Hematopoietic multipotent progenitor cell treated with erythropoietin and hydrocortisone succinate and interleukin-3 and kit ligand, for 6 days (in vitro differentiated cells): ENCODE results near the gene CAMTA1.

Experiments
- DNase-seq: peaks from one replicate; pipeline ENCODE4 v3.0.0-alpha.2; 2015

Gene CAMTA1

DNA sequence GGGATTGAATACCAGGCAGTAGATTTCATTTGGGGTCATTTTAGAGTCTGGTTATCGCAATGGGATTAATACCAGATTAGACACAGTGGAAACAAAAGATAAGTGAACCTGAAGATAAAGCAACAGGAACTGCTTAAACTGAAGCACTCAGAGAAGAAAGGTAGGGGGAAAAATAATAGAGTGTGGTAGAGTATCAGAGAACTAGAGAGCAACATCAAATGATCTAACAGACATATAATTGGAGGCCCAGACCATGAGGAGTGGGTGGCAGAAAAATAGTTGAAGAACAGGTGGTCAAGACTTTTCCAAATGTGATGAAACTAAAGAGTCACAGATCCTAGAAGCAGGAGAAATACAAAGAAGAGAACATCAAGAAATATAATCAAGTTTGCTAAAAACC, 484.3 kb downstream of the CAMTA1 start:
- DNase-seq: no peak

DNA sequence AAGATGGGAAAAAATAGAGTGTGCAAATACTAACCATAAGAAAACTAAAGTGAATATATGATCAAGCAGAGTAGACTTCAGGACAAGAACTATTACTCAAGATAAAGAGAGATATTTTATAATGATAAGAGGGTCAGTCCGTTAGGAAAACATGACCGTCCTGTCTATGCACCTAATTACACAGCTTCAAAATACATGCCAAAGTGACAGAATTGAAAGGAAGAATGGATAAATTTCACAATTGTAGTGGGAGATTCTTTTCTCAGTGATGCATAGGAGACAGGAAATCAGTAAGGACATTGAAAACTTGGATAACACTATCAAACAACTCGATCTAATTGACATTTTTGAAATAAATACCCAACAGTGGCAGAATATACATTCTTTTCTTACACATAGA, 489.0 kb downstream of the CAMTA1 start:
- DNase-seq: no peak

DNA sequence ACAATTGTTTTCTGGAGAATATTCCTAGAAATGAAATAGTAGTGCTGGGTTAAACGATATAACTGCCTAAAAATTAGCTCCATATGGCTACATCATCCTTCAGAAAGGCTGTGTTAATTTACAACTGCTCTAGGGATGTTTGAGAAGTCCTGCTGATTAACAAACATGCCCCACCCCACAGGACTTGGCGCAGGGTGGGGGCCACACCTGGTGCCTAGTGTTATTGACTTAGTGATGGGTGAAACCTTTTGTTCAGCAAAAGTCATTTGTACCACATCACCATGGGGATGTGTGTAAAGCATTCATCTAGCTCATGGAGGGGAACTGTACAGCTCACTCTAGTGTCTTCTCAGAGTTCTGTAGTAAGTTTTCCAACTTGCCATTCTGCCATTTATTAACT, 492.8 kb downstream of the CAMTA1 start:
- no peak for DNase-seq

DNA sequence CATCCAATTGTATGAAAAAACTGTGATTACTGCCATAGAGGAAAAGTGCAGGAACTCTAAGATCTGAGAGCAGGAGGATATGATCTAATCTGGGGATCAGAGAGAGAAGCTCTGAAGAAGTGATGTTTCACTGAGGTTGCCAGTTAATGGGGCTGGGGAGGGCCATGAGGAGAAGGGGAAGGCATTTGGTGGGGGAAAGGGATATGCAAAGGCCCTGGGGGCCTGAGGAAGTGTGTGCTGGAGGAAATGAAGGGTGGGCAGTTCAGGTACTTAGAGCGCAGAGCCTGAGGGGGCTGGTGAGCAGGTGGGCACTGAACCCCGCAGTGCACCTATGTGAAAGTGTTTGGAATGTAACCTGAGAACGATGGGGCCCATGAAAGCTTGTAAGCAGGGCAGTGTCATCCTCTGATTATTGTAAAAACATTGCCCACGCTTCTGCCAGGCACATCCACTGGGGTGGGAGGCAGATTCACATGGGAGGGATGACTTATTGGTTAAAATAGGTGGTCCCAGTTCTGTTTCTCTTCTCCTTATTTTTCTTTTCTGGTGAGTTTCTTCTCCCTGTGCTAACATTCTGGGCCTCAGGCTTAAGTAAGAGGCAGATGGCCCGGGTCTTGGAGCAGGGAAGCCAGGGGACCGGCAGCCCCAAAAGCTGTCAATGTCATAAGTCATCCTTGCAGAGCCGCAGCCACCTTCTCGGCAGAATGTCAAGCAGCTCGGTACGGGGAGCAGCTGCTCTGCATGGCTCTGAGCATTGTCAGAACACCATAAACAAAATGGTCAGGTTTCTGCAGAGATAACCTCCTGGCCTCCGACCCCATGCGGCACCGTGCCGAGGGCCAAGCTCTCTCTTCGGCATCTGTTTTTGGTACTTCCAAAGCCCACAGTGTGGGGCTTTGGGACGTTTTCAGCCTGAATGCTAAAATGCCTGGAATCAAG, 493.8 kb downstream of the CAMTA1 start:
- DNase-seq: no peak

DNA sequence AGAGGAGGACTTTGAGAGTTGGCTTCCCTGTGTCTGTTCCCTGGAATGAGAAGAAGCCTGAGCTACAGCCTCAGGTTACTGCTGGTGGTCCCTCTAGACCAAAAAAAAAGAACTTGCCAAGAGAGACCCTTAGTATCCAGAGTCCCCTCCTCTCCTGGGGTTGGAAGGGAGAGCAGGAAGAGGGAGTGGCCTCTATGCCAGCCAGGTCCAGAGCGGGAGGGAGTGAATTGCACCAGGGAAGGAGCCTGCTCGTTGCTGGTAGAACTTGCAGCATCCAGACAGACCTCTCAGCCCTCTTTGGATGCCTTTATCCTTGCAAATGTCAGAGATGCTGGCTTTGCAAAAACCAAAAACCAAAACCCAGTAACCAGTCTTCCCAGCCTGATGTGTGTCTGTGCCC, 494.5 kb downstream of the CAMTA1 start:
- no peak for DNase-seq

DNA sequence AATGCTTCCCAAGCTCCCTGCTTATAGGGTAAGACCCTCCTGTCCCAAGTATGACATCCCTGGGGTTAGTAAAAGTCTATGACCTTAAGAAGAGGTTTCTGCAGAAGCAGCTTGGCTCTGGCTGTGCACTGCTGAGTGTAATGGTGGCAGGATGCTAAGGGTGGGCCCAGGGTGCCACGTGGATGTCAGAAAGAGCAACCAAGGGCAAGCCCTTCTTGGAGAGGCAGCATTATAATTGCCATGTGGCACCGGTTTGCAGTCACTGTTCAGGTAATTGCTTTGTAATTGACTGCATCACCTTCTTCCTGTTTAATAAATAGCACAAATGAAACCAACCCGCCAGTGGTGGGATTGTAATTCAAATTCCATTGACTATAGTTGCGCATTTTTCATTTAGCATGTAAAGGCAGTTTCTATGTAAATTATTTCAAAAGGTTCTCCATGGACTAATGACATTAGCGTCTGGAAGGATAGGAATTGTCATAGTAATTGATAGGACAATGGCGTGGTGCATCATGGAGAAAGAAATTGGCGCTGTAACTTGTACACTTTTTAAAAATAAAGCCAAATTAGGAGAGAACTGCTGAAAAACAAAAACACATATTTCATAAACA, 495.2 kb downstream of the CAMTA1 start:
- DNase-seq: no peak

DNA sequence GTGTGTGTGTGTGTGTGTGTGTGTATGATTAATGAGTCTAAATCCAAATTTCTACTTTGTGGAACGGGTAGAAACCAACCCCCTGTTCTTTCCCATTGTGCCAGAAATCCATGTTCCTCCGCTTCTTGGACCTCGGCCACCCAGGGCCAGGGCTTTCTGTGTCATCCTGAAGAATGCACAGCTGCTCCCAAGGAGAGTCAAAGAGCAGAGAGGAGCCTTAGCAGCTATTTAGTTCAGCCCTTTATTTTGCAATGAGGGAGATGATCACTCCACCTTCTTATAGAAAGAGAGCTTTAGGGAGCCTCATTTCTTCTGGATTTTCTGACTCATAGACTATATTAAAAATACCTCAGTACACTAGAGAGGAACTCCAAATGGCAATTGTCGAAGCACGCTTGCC, 496.6 kb downstream of the CAMTA1 start:
- DNase-seq: no peak

DNA sequence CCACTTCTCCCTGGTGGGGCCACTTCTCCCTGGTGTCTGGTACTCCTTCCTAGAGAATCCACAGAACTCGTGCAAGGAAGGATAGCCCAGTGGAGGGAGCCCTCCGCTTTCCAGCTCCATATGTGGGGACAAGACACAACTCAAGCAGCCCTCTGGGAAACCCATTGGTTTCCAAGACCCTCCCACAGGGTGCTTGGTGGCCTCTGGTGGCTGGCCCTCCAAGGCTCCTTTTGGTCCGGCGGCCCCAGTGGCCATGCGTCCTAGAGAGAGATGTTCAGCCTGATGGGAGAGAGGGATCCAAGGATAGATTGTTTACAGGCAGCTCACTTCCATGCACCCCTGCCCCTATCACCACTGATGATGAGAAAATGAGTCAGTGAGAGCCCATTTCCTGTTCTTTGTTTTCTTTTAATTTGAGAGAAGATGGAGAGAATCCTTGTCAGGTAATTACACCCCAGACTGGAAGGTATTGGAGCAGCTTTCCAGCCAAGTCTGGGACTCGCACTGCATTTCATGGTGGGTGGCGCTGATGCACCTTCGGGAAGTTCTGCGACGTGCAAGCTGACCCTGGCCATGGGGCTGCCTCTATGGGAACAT, 499.7 kb downstream of the CAMTA1 start:
- DNase-seq: no peak

DNA sequence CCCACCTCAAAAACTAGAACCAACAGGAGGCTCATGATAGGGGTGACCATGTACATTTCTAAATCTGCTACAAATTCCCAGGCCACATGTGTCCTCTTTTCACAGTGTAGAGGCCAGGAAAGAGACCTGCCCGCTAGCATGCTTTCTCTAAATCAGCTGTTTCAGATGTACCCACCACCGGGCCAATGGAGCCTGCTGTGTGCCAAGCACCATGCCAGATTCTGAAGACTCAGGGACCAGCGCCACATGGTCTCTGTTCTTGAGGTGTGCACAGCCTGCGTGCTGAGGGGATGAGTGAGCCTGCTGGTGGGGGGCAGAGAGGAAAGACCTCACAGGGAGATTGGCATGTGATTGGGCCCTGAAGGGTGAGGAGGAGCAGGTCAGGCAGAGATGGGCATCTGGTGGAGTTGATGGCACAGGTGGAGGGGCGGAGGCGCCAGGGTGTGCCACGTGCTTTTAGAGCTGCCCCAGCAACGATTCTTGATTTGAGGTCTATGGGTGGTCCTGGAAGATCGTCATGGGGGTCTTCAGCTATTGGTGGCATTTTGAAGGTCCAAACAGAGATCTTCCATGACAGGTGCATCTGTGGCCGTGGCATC, 500.7 kb downstream of the CAMTA1 start:
- DNase-seq: no peak

DNA sequence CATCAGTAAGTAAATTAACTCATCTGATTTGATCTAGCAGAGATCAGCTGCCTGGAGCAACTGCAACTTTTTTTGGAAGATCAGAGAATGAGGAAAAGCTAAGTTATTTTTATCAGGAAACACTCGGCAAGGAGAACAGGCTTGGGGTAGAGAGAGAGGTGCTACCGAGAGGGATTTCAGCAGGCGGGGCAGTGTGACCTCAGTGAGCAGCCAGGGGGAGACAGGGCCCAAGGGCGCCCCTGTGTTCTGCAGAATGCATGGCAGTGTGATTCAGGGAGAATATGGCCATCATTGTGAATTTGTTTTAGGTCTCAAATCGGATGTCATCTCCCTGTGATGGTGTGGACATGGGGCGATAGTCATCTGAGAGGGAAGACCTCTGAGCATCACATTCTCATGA, 501.8 kb downstream of the CAMTA1 start:
- DNase-seq: no peak

DNA sequence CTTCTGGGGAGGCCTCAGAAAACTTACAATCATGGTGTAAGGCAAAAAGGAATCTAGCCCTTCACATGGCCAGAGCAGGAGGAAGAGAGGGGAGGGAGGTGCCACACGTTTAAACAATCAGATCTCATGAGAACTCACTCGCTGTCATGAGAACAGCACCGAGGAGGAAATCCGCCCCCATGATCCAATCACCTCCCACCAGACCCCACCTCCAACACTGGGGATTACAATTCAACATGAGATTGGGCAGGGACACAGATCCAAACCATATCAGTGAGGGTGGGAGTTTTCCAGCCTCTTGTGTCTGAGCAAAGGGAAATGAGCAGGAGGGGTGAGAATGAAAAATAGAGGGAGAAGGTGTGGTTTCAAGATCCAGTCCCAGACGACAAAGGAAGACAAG, 503.7 kb downstream of the CAMTA1 start:
- DNase-seq: no peak

DNA sequence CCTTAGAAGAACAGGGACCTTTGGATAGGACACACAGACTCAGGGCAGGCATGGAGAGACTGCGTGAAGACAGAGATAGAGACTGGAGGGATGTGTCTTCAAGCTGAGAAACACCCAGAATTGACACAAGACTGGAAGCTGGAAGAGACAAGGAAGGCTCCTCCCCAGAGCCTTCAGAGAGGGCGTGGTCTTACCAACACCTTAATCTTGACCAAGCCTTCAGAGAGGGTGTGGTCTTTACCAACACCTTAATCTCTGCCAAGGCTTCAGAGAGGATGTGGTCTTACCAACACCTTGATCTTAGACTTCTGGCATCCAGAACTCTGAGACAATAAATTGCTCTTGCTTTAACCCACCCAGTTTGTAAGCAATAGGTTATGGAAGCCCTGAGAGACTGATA, 504.4 kb downstream of the CAMTA1 start:
- no peak for DNase-seq

DNA sequence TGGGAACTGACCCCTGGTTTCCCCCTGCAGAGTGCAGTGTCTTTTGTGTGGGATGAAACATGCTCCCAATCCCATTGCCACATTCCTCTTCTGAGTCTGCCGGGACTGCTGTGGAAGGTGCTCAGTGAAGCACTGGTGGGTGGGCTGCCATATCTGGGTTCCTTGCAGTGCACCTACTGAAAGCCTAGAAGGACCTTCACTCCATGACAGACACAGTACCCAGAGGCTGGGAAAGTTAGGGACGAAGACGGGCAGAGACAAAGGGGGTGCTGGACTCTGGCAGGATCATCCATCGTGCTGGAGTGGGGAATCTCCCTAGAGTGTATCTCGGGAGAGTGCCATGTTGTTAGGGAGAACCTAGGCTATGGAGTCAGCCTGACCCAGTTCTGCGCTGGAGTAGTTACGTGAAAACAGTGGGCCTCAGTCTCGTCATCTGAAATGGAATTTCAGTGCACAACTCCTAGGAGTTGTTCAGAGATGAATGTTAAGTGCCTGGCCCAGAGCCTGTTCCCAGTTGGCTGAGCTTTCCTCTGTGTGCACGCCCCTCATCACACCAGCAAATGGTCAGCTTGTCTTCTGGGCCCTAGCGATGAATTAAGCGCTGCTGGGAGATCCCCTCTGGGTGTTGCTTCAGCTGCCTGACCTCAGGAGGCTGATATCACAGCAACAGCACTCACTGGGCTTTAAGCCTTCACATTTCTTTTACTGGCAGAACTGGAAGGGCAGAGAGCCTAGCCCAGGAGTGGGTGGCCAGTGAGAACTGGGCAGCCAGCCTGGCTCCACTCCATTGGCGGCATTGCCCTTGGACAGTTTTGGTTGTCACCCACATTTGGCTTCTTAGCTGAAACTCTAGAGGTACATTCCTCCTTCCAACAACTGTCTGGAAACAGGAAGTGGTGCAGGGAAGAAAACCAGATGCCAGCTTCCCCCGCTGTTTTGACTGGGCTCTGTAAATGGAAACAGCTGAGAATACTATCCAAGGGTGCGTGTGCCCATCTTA, 506.0 kb downstream of the CAMTA1 start:
- no peak for DNase-seq

DNA sequence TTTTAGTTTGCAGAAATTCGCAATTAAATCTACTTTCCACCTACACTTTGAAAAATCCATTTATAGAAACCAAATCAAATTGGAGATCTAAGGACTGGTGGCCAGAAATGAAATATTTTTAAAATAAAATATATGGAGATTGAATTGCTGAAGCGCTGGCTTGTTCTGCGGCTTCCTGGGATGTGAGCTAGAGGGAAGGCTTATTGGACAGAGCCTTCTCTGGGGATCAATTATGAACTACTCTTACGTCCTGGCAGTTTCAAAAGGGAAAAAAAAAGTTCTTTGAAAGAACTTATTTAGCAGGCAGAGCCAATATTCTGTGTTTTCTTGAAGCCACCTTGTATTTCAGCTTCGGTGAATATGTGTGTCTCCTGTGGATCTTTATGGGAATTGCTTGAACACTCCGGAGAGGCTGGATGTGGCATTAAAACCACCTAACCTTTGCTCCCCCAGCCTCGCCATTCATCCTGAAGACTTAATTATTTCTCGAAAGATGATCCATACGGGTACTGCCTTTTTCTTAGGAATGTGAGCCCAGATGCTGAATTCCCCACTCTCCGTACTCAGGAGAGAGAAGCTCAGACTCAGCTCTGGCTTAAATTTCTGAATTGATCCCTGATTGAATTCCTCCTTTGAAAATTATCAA, 506.9 kb downstream of the CAMTA1 start:
- no peak for DNase-seq

DNA sequence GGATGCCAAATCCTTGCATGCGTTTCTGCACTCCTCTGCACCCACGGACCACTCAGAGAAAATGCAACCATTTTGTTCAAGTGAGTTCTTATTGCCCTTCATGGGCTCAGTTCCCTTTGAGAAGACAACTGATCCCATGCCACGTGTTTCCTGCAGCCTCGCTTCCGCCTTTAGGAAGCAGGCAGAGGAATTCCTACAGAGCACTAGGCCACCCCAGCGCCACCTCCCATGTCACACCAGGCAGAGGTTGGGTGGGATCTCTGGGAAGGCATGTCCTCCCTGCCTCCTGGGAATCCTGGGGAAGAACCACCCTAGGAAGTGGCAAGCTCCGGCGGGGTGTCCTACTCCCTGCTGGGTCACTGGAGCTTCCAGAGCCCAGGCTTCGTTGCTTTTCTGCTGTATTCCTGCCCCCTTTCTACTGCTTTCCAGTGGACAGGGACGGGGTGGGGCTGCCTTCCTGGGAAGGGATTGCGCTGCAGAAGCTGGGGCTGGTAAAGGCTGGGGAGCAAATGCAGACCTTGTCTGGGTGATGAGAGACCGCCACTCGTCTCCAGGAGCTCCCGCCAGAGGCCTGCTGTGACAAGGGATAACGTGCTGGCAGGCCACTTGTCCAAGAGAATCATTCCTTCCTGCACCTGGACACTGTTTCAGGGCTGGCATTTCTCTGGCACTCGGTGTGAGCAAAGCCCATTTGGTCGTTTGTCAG, 507.6 kb downstream of the CAMTA1 start:
- no peak for DNase-seq

DNA sequence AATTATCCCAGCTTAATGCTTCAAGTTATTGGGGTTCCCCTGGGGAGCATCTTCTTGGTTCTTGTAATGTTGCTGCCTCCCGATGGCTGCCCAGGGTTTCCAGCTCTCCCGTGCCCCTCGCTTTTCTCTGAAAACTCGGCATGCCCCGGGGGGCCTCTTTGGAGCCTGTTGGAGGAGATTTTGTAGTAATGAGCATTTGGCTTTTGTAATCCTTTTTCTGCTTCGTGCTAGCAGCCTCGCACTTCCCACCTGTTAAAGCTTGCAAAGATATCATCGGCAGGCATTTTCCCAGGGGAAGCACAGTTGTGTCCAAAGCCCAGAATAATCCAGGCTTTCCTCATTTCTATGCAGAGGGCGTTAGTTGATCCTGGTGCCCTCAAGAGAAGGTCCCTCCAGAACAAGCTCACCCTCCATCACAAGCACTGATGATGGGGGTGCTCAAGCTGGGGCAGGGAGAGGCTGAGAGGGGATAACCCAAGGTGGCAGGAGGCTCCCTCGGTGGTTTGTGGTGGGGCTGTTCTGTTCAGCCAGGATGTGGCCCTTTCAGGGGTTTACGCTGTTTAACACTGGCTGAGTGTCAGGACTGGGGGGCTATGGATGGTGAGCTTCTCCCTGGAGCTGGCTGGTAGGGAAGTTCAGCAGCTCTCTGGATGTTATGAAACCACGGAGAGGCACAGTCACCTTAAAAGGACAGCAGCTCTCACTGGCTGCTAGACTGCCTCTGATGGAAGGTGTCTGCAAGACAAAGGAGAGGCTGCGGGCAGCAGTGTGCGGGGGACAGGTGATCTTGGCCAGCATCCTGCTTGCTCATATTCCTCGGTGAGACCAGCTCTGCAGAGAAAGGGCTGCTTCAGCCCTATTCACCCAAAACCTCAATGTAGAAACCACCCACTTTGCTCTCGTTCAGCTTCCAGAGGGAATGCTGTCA, 508.7 kb downstream of the CAMTA1 start:
- no peak for DNase-seq

DNA sequence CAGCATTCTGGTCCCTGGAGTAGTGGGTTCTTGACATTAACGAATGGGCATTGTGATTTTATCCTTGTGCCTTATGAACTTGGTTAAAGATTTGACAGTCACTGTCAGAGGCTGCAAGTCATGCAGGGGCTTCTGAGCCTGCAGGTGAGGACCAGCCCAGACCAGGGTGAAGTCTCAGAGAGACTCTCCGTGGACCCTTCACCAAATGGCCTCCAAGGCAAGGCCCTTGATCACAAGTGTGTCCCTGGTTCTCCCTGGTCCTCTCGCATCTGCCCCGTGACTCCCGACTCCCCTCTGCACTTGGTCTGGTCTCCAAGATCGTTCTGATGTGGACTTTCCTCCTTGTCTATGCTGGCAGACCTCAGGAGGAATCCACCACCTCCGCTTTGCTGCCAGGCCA, 509.4 kb downstream of the CAMTA1 start:
- DNase-seq: no peak

DNA sequence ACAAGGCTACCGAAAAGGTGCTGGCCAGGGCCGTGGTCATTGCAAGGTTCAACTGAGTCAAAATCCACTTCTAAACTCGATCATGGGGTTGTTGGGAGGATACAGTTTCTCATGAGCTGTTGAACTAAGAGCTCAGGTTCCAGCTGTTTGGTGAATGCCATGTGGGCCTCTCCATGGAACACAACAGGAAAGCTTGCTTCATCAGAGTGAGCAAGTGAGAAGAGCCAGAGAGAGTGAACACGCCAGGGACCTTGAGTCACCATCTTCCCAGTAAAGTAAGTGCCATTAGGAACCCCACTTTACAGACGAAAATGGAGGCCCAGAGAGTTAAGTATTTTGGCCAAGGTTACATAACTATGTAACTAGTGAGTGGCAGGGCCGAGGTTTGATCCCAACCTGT, 510.7 kb downstream of the CAMTA1 start:
- no peak for DNase-seq

DNA sequence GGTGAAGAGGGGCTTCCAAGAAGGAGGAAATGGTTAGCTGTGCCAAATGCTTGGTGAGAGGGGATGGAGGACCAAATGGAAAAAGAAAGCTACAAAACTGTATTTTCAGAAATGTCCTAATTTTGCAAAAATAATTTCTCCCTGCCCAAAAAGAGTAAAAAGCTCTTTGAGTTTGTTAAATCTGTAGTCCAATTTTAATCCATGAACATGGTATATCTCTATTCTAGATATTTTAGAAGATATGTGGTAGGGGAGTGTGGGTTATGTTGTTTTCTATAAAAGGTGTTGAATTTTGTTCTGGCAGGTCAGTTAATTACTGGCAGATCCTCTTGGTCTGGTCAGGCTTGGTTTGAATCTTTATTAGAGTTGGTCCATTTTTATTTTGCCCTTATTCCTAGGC, 511.7 kb downstream of the CAMTA1 start:
- no peak for DNase-seq

DNA sequence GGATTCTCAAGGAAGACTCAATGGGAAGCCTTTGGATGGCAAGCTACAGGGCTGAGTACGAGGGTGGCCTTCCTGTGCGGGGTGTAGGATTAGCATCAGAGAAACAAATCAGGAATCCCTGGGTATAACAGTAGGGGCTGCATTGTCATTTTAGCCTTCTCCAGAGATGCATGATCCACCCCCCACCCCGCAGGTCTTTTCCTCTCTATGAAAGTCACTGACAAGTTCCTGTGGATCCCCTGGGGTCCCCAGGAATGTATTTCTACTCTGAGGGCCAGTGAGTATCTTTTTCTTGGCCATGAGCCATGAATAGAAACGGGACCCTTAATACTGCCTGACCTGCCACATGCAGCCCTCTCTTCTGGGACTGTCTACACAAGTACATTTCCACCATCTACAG, 512.9 kb downstream of the CAMTA1 start:
- DNase-seq: no peak
